Loucy (cell line): Measurements from ENCODE around the gene PRR5L.

ENCODE experiments used
- H2AFZ ChIP-seq: fragments of 200-600 bp; sonication (generic); 2 replicates; pipeline ENCODE4 v1.6.0; 2016; ENCODE audit warnings: antibody characterized with exemption, mild to moderate bottlenecking, low read length, moderate library complexity
- H3F3A ChIP-seq: fragments of 200-600 bp; 2 replicates; pipeline ENCODE4 v1.6.0; 2016; ENCODE audit warnings: antibody characterized with exemption, low read depth, mild to moderate bottlenecking
- H3K27me3 ChIP-seq: fragments of 200-600 bp; sonication (generic); 2 replicates; pipeline ENCODE4 v1.6.1; 2014; ENCODE audit warnings: low read length, mild to moderate bottlenecking; ENCODE audit not compliant: insufficient read depth, poor library complexity, severe bottlenecking
- H3K36me3 ChIP-seq: fragments of 200-600 bp; sonication (generic); 2 replicates; pipeline ENCODE4 v1.6.1; 2016; ENCODE audit warnings: low read length; ENCODE audit not compliant: insufficient read depth
- H3K4me1 ChIP-seq: fragments of 200-600 bp; sonication (generic); 2 replicates; pipeline ENCODE4 v1.5.1; 2014; ENCODE audit warnings: low read length, mild to moderate bottlenecking; ENCODE audit not compliant: insufficient read depth, poor library complexity, severe bottlenecking
- H3K4me2 ChIP-seq: fragments of 200-600 bp; sonication (generic); 2 replicates; pipeline ENCODE4 v1.6.0; 2014; ENCODE audit warnings: antibody characterized with exemption, low read length, low read depth, mild to moderate bottlenecking; ENCODE audit not compliant: poor library complexity, severe bottlenecking
- H3K4me3 ChIP-seq: fragments of 200-600 bp; sonication (generic); 2 replicates; pipeline ENCODE4 v1.5.1; 2014; ENCODE audit warnings: low read length, mild to moderate bottlenecking, mixed read lengths; ENCODE audit not compliant: poor library complexity, severe bottlenecking
- H3K79me2 ChIP-seq: fragments of 200-600 bp; sonication (generic); 2 replicates; pipeline ENCODE4 v1.6.1; 2014; ENCODE audit warnings: low read length; ENCODE audit not compliant: insufficient read depth
- H3K9ac ChIP-seq: fragments of 200-600 bp; sonication (generic); 2 replicates; pipeline ENCODE4 v1.6.0; 2014; ENCODE audit warnings: mild to moderate bottlenecking, low read depth, low read length, moderate library complexity; ENCODE audit not compliant: poor library complexity, severe bottlenecking
- H3K9me2 ChIP-seq: fragments of 200-600 bp; sonication (generic); replicated peaks from 2 replicates; pipeline ENCODE4 v1.6.1; 2016; ENCODE audit warnings: low read depth, low read length, mixed read lengths
- H3K9me3 ChIP-seq: fragments of 200-600 bp; sonication (generic); 2 replicates; pipeline ENCODE4 v1.6.1; 2014; ENCODE audit warnings: mild to moderate bottlenecking, antibody characterized with exemption, low read length, low read depth; ENCODE audit not compliant: insufficient read depth
- H4K20me1 ChIP-seq: fragments of 200-600 bp; sonication (generic); 2 replicates; pipeline ENCODE4 v1.6.0; 2014; ENCODE audit warnings: antibody characterized with exemption, low read length, mild to moderate bottlenecking; ENCODE audit not compliant: insufficient read depth, poor library complexity, severe bottlenecking
- EZH2phosphoT487 ChIP-seq: fragments of 200-600 bp; IDR thresholded peaks from 2 replicates; pipeline ENCODE4 v1.6.1; 2018; ENCODE audit warnings: antibody characterized with exemption, mild to moderate bottlenecking, moderate library complexity, borderline replicate concordance
- TF ChIP-seq, protein P1 (sequence below): fragments of 200-600 bp; sonication (generic); conservative IDR thresholded peaks from 2 replicates; pipeline ENCODE4 v1.5.1; 2014; ENCODE audit warnings: mild to moderate bottlenecking, antibody characterized with exemption, low read length

The PRR5L gene

DNA sequence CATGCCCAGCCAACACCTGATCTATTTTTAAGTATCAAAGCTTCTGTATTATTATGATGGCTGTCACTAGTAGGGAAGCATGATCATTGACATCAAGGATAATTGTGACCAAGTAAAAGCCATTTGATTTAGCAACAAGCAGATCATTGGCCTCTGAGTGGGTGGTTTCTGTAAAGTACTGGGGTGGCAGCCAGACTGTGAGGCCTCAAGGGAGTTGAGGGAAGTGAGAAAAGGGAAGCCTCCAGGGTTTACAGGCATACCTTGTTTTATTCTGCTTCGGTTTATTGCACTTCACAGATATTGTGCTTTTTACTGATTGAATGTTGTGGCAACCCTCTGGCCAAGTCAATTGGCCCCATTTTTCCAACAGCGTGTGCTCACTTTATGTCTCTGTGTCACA, 60.1 kb downstream of the PRR5L start:
- Histone ChIP-seq H3K79me2 (no peaks in the 10 kb centered on the region), H3F3A (peaks cover 9% of the 10 kb centered on the region; the same call in 1 of the 2 replicates), H4K20me1 (no peaks in the 10 kb centered on the region), H3K4me3 (peak overlapping the region; percentile 1), H3K9me3 (no peaks in the 10 kb centered on the region), H3K4me1 (peaks cover 85% of the 10 kb centered on the region), H3K27me3 (no peaks in the 10 kb centered on the region), H2AFZ (no peak overlapping the region), H3K36me3 (no peaks in the 10 kb centered on the region), H3K9me2 (no peaks in the 10 kb centered on the region), H3K9ac (peak overlapping the region; percentile 45), H3K4me2 (peak overlapping the region; percentile 54)
- TF ChIP-seq, protein P1, sequence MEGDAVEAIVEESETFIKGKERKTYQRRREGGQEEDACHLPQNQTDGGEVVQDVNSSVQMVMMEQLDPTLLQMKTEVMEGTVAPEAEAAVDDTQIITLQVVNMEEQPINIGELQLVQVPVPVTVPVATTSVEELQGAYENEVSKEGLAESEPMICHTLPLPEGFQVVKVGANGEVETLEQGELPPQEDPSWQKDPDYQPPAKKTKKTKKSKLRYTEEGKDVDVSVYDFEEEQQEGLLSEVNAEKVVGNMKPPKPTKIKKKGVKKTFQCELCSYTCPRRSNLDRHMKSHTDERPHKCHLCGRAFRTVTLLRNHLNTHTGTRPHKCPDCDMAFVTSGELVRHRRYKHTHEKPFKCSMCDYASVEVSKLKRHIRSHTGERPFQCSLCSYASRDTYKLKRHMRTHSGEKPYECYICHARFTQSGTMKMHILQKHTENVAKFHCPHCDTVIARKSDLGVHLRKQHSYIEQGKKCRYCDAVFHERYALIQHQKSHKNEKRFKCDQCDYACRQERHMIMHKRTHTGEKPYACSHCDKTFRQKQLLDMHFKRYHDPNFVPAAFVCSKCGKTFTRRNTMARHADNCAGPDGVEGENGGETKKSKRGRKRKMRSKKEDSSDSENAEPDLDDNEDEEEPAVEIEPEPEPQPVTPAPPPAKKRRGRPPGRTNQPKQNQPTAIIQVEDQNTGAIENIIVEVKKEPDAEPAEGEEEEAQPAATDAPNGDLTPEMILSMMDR, result no peak
- TF ChIP-seq EZH2phosphoT487, result no peak

DNA sequence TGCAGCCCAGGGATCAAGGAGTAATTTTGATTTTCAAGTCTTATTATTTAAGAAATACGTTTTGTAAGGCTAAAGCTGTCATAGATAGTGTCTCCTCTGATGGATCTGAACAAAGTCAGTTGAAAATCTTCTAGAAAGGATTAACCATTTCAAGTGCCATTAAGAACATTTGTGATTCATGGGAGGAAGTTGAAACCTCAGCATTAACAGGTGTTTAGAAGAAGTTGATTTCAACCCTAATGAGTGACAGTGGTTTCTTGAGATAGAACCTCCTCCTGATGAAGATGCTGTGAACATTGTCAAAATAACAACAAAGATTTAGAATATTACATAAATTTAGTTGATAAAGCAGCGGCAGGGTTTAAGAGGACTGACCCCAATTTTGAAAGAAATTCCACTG, 61.7 kb downstream of the PRR5L start:
- Histone ChIP-seq H3K4me3 (no peak overlapping the region), H3F3A (peaks cover 10% of the 10 kb centered on the region; the same call in 1 of the 2 replicates), H2AFZ (no peak overlapping the region), H3K4me2 (peak overlapping the region; percentile 54), H3K9me3 (no peaks in the 10 kb centered on the region), H3K9me2 (no peaks in the 10 kb centered on the region), H3K27me3 (no peaks in the 10 kb centered on the region), H3K36me3 (no peaks in the 10 kb centered on the region), H3K9ac (no peak overlapping the region), H3K79me2 (no peaks in the 10 kb centered on the region), H3K4me1 (peaks cover 95% of the 10 kb centered on the region), H4K20me1 (no peaks in the 10 kb centered on the region)
- no peak for TF ChIP-seq EZH2phosphoT487
- TF ChIP-seq, protein P1, result no peak

DNA sequence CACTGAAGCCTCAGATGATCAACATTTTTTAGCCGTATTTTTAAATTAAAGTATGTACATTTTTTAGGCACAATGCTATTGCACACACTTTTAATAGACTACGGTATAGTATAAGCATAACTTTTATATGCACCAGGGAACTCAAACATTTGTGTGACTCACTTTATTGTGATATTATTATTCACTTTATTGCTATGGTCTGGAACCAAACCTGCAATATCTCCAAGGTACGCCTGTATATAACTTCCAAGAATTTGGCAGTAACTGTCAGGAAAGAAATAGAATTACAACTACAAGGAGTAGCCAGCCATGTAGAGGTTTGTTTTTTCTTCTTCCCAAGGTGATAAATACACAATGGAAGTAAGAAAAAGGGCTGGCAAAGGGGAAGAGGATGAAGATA, 62.3 kb downstream of the PRR5L start:
- H3K36me3 ChIP-seq, result no peaks in the 10 kb centered on the region
- H3K4me1 ChIP-seq, result peaks cover 96% of the 10 kb centered on the region
- H3K4me3 ChIP-seq, result no peak overlapping the region
- H3K27me3 ChIP-seq, result no peaks in the 10 kb centered on the region
- no peak overlapping the region for H2AFZ ChIP-seq
- peaks cover 14% of the 10 kb centered on the region for H3F3A ChIP-seq
- H3K9me2 ChIP-seq, result no peaks in the 10 kb centered on the region
- H3K79me2 ChIP-seq, result no peaks in the 10 kb centered on the region
- no peaks in the 10 kb centered on the region for H4K20me1 ChIP-seq
- no peak for TF ChIP-seq EZH2phosphoT487
- TF ChIP-seq, protein P1, result no peak
- H3K9ac ChIP-seq, result no peak overlapping the region
- H3K9me3 ChIP-seq, result no peaks in the 10 kb centered on the region
- peak overlapping the region; percentile 54 for H3K4me2 ChIP-seq
